ENCODE measurements around the gene ISG20.
A peak's percentile ranks its signal among the peaks of the same experiment; 100 is the strongest.
"Not testable (repeated sequence)": the region's sequence is repeated elsewhere in the genome, so short reads cannot be mapped to it uniquely, and the experiment has no call there.

The ISG20 gene

GRCh38 chr15:88636050-88636449 is 2.8 kb upstream of the ISG20 start:
- peak; percentile 29 to 45 (median 42) for DNase-seq (ENCODE audit: low read depth in 3 of 3, low spot score in 1 of 3)

DNA sequence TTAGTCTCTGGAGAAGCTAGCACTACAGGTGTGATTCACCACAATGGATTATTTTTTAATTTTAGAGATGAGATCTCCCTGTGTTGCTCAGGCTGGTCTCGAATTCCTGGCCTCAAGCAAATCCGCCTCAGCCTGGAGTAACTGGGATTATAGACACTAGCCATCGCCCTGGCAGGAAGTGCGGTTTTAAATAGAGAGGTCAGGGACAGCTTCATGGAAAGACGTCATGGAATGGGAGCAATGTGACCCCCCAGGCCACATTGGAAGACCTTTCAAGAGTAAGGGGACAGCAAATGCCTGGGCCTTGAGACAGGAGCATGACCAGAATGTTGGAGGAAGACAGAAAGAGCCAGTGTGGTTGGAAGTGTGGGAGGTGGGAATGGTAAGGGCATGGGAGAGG is 2.2 kb upstream of the ISG20 start:
- DNase-seq (ENCODE audit: low read depth in 3 of 3, low spot score in 1 of 3): no peak

DNA sequence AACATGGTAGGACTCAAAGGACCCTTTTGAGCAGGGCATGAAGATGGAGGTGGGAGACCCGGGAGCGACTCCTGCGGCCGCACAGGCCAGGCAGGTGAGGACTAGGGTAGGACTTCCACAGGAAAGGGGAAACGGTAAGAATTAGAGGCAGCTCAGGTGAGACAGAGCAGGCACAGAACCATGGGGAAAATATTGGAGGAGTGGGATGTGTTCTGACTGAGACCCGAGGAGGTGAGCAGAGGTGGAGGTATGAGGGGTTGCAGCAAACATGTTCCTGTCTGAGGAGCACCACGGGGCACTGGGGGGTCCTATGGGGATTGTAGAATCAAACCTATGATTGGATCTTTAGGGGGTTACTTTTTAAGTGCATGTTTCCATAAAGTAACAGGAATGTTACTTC is 1.4 kb upstream of the ISG20 start:
- DNase-seq (ENCODE audit: low read depth in 3 of 3, low spot score in 1 of 3): no peak

DNA sequence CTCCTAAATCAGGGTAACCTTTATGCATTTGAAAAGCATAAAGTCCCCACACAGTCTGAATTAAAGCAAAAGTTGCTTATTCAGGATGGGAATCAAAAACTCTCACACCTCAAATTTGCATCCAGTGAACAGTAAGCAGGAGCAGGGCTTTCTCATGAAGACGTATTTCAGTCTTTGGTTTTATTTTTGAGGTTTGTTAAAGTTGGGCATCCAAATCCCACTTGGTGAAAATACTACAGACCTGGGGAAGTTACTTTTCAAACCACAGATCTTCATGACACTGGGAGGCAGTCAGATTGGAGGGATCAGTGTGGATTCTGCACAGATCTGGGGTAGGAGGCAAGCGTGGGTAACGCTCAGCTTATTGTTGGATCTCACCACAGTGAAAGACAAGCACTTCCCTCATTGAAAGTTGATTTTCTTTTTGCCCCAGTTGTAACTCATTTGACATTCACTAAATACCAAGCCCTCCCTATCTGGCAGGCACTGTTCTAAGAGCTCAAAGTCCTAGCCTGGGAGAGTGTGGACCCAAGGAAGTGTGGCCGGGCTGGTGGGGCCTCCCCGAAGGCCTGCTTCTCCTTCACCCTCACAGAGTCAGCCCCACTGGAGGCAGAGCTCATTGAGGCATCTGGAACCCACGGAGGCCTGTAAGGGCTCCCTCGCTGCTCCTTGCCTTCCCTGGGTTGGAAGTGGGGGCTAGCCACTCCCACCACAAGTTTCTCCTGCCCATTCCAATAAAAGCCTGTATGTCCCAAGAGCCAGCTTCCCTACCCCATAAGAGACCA is 783 bp upstream of the ISG20 start:
- DNase-seq (ENCODE audit: low read depth in 3 of 3, low spot score in 1 of 3): no peak

GRCh38 chr15:88641959-88642452 is 3.2 kb downstream of the ISG20 start:
- DNase-seq (ENCODE audit: low read depth in 3 of 3, low spot score in 1 of 3): no peak

DNA sequence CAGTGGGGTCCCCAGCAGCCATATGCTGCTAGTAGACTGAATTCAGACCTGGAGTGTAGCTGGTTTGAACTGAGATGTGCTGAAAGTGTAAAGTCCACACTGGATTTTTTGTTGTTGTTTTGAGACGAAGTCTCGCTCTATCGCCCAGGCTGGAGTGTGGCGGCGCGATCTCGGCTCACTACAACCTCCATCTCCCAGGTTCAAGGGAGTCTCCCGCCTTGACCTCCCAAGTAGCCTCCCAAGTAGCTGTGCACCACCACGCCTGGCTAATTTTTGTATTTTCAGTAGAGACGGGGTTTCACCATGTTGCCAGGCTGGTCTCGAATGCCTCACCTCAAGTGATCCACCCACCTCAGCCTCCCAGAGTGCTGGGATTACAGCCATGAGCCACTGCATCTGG is 3.7 kb downstream of the ISG20 start:
- DNase-seq (ENCODE audit: low read depth in 3 of 3, low spot score in 1 of 3): not testable (repeated sequence)

DNA sequence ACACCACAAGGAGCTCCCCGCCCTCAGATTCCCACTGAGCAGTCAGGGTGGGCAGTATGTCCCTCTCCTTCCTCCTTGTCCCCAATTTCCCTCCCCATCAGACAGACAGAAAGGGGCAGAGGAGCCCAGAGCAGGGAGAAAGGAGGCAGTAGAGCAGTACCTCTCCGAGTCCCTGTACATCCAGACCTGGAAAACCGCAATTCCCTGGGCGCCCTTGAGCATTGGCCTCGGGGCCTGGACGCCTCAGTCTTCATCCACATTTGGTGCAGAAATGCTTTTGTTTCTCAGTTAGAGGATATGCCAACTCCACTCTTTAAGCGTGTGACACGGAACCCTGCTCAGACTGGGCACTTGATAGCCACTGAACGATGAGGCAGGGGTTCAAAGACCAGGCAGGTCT is 5.9 kb downstream of the ISG20 start:
- no peak for DNase-seq (ENCODE audit: low read depth in 3 of 3, low spot score in 1 of 3)

- DNase-seq (ENCODE audit: low read depth in 3 of 3, low spot score in 1 of 3): no peak
These were observed 6.6 kb downstream of the ISG20 start for GRCh38 chr15:88645171-88646087.

GRCh38 chr15:88646088-88646405 is 7.2 kb downstream of the ISG20 start:
- DNase-seq (ENCODE audit: low read depth in 3 of 3, low spot score in 1 of 3): no peak

DNA sequence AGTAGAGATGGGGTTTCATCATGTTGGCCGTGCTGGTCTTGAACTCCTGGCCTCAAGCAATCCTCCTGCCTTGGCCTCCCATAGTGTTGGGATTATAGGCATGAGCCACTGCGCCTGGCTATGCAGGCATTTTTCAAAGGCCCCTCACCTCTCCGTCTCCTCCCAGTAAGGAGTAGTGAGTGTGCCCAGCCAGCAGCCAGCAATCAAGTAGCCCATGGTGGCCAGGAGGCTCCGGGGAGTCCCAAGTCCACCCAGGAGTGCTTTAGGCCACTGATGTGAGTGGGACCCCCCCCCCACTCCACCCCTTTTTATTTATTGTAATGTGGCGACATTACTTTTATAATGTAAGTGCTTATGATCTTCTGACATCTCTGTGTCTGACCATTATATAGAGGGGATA is 8.1 kb downstream of the ISG20 start:
- no peak for DNase-seq (ENCODE audit: low read depth in 3 of 3, low spot score in 1 of 3)

DNA sequence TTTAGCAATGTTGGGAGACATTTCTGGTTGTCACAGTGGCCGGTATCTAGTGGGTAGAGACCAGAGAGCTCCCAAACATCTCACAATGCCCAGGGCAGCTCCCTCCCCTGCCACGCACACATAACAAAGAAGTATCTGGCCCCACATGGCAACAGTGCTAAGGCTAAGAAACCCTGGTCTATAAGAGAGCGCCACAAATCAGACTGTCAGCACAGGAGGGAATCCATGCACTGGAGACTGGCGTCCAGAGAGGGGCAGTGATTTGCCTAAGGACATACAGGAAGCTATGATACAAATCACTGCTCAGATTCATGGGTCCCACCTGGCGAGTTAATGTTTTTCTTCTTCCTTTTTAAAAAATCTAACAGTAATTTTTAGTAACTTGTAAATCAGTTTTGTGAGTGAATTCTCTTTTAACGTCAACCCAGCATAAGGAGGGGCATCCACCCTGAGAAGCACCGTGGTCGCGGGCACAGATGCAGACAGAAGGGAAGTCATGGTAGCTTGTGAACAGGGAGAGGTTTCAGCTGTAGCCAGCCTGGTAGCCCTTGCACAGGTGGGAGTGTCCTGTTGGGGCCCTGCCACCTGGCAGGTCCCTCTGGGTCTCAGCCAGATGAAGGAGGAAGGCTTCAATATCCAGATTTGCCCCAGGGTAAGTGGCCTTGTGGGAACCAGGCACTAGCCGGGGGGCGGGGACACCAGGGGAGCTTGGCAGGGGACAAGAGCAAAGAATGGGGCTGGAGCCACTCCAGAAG is 8.7 kb downstream of the ISG20 start:
- no peak for DNase-seq (ENCODE audit: low read depth in 3 of 3, low spot score in 1 of 3)

DNA sequence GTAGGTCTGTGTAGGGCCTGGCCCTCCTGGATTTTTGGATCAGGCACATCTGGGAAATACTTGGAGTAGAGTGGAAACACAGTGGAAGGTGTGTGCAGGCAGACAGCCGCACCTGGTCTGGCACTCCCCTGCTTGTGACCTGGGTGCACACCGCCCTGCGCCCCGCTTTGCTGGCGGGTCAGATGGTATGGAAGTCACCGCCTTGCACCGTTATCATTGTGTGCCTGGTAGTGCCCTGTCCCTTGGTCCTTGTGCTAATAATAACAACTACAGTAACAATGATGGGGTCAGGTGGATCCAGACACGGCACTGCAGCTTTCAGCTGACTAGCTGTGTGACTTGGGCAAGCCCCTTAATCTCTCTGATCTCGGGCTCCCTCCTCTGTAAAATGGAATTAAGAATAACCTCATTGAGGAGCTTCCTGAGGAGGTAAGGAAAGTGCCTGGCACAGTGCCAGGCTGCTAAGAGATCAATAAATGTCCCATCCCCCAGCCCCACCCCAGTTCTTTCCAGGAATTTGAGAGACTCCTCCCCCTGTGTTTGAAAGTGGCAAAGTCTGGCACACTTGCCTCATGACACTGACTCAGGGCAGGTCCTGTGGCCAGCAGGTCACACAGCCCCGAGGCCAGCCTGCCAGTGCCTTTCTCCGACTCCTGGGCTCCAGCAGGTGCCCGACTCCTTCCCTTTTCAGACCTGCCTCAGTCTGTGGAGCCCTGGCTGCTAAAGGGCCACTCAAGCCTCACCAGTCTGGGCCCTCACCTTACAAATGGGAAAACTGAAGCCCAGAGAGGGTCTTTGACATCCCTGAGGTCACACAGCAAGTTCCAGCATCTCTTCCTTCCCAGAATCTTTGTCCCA is 9.8 kb downstream of the ISG20 start:
- DNase-seq (ENCODE audit: low read depth in 3 of 3, low spot score in 1 of 3): no peak

- DNase-seq (ENCODE audit: low read depth in 3 of 3, low spot score in 1 of 3): peak in 2 of 3 donors; percentile 49 to 57
These were observed 10.5 kb downstream of the ISG20 start for GRCh38 chr15:88649286-88649733.

DNA sequence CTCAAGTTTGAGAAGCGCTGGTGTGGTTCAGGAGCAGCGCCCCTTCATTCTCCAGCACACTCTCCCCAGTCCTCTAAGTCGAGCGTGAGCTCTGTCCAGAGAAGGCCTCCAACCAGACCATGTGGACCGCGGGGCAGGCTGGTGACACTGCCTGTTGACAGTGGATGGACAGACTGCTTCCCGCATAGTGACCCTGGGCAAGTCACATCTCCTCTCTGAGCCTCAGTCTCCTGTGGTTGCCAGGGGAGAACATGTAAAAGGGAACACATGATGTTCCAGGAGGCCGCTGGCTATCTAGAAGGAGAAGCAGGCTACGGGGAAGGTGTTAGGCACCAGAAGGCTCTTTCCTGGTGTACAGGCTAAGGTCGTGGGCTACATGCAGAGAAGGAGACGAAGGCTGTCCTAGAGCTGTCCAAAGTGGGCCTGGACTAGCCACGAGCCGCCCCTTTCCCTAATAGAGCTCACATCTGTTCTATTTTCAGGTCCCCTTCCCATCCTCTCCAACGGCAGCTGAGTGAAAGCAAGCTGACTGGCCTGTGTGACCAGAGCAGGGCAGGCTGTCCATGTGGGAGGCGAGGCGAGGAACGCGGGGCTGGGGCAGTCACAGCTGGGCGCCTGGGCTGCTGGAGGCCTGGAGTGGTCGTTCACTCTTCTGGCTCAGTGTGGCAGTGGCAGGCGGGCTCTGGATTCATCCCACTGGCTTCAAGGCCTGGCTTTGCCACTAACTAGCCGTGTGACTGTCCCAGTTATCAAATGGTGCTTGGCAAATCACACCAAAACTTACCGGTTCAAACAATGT is 11.1 kb downstream of the ISG20 start:
- DNase-seq (ENCODE audit: low read depth in 3 of 3, low spot score in 1 of 3): no peak

- no peak for DNase-seq (ENCODE audit: low read depth in 3 of 3, low spot score in 1 of 3)
These were observed 11.7 kb downstream of the ISG20 start for GRCh38 chr15:88650556-88650955.

GRCh38 chr15:88651136-88651732 is 12.4 kb downstream of the ISG20 start:
- DNase-seq (ENCODE audit: low read depth in 3 of 3, low spot score in 1 of 3): no peak

GRCh38 chr15:88651971-88652370 is 13.2 kb downstream of the ISG20 start:
- DNase-seq (ENCODE audit: low read depth in 3 of 3, low spot score in 1 of 3): no peak

DNA sequence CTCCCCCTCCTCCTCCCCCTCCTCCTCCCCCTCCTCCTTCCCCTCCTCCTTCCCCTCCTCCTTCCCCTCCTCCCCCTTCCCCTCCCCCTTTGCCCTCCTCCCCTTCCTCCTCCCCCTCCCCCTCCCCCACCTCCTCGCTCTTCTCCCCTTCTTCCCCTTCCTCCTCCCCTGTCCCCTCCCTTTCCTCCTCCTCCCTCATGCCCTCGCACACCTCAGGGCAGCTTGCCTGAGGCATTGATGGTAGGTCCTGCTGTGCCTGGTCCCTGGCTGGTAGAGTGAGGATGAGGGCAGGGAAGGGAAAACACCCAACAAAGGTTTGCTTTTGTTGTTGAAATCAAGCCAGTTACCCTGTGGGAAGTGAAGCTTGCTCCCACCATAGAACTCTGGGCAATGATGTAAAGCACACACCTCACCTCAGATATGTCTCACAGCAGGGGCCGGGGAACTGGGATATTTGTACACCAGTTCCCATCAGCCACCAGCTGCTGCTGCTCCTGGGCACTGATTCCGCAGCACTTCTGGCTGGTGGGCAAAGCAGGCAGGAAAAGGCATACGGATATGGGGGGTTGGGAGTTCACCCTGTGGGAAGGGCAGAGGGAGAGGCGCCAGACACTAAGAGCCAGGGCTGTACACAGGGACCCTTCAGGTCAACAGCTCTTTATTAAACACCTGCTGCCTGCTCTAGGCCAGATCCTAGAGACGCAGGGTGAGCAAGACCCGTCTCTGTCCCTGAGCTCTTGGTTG is 13.8 kb downstream of the ISG20 start:
- DNase-seq (ENCODE audit: low read depth in 3 of 3, low spot score in 1 of 3): no peak

Data from stimulated activated CD4-positive, alpha-beta T cell treated with anti-CD3 and anti-CD28 coated beads, TNF-alpha, amount 100 ng/mL, for 1 hour (primary cell).